ENCODE results near the gene SSU72.

The SSU72 gene

GRCh38 chr1:1610796-1611195 is 36.1 kb upstream of the SSU72 start:
- no peak for DNase-seq (ENCODE audit: low spot score)

- DNase-seq (ENCODE audit: low spot score): no peak
These were observed 35.3 kb upstream of the SSU72 start for GRCh38 chr1:1609822-1610485.

GRCh38 chr1:1606232-1606631 is 31.6 kb upstream of the SSU72 start:
- DNase-seq (ENCODE audit: low spot score): no peak

GRCh38 chr1:1605724-1606123 is 31.1 kb upstream of the SSU72 start:
- DNase-seq (ENCODE audit: low spot score): no peak

- no peak for DNase-seq (ENCODE audit: low spot score)
These were observed 30.4 kb upstream of the SSU72 start for GRCh38 chr1:1605034-1605591.

GRCh38 chr1:1604374-1605033 is 29.8 kb upstream of the SSU72 start:
- no peak for DNase-seq (ENCODE audit: low spot score)

- DNase-seq (ENCODE audit: low spot score): no peak
These were observed 29.2 kb upstream of the SSU72 start for GRCh38 chr1:1603671-1604373.

GRCh38 chr1:1602968-1603506 is 28.4 kb upstream of the SSU72 start:
- no peak for DNase-seq (ENCODE audit: low spot score)

GRCh38 chr1:1602304-1602967 is 27.8 kb upstream of the SSU72 start:
- DNase-seq (ENCODE audit: low spot score): no peak

GRCh38 chr1:1601564-1602303 is 27.1 kb upstream of the SSU72 start:
- no peak for DNase-seq (ENCODE audit: low spot score)

- DNase-seq (ENCODE audit: low spot score): no peak
These were observed 26.3 kb upstream of the SSU72 start for GRCh38 chr1:1600861-1601563.

- DNase-seq (ENCODE audit: low spot score): peak; percentile 55
These were observed 25.5 kb upstream of the SSU72 start, which contains the start of gene FNDC10 for GRCh38 chr1:1599935-1600860. FNDC10 (minus strand) TSS chr1:1600135; CDS start chr1:1600015, 120 bp downstream.

GRCh38 chr1:1599030-1599934 is 24.6 kb upstream of the SSU72 start:
- DNase-seq (ENCODE audit: low spot score): peak; percentile 81

GRCh38 chr1:1598720-1599029 is 24.0 kb upstream of the SSU72 start:
- DNase-seq (ENCODE audit: low spot score): no peak

GRCh38 chr1:1598051-1598719 is 23.5 kb upstream of the SSU72 start:
- no peak for DNase-seq (ENCODE audit: low spot score)

GRCh38 chr1:1597275-1597930 is 22.7 kb upstream of the SSU72 start:
- peak; percentile 46 for DNase-seq (ENCODE audit: low spot score)

- no peak for DNase-seq (ENCODE audit: low spot score)
These were observed 22.0 kb upstream of the SSU72 start for GRCh38 chr1:1596493-1597274.

Data from GM03348 (cell line).